ENCODE results near the gene CBL. TPM values are rescaled to one million over a fixed set of nuclear protein-coding genes. Genes with fewer than 3 reads are reported as not detected.

The CBL gene
- total and polyA plus RNA-seq, 12 donors: 2.7 to 15.6 (median 8.2) TPM

GRCh38 chr11:119314726-119315125 lies 108.6 kb downstream of the CBL start:
- Histone ChIP-seq H3K36me3 (peaks cover 0 to 56% (median 40%) of the 10 kb centered on the region in 9 donors), H3K27ac (peak overlapping the region in 9 of 10 donors; percentile 85 to 99 (median 92)), H3K9me3 (no peaks in the 10 kb centered on the region), H3K4me1 (peaks cover 11 to 73% (median 48%) of the 10 kb centered on the region in 9 donors), H3K4me3 (peak overlapping the region in 9 of 10 donors; percentile 53 to 94 (median 84)), H3K27me3 (peaks cover 0 to 52% (median 0%) of the 10 kb centered on the region in 7 donors)
- no peak for DNase-seq
- no peak for ATAC-seq
- no peak for TF ChIP-seq CTCF (IDR thresholded peaks at IDR 0.05)
- intact Hi-C loops (cut with DNase I): loop anchor here in 2 of 10 donors (5.0 to 10.0 kb wide), 2 partner anchors 107 to 220 kb away; partner anchors contain the start of gene CBL (in 1 of the 2)
- WGBS, 2 donors: 77 to 81% methylated on average over 18 of the region's 18 CpGs

- Histone ChIP-seq H3K4me1 (peaks cover 11 to 80% (median 51%) of the 10 kb centered on the region in 9 donors), H3K27ac (peak overlapping the region; percentile 82 to 99 (median 92)), H3K9me3 (no peaks in the 10 kb centered on the region), H3K27me3 (peaks cover 0 to 58% (median 0%) of the 10 kb centered on the region in 7 donors), H3K36me3 (peaks cover 0 to 50% (median 33%) of the 10 kb centered on the region in 9 donors), H3K4me3 (peak overlapping the region; percentile 53 to 94 (median 80))
- peak; percentile 32 to 53 for DNase-seq
- TF ChIP-seq CTCF (IDR thresholded peaks at IDR 0.05): peak in 2 of 9 donors; percentile 23 to 38
- peak; percentile 9 to 56 (median 30) for ATAC-seq
- intact Hi-C loops (cut with DNase I): loop anchor here in 2 of 10 donors (5.0 to 10.0 kb wide), 2 partner anchors 108 to 221 kb away; partner anchors contain the start of gene CBL (in 1 of the 2)
- WGBS, 2 donors: 16% methylated on average over 29 of the region's 29 CpGs
These were observed 109.2 kb downstream of the CBL start for GRCh38 chr11:119315131-119316015.

- Histone ChIP-seq H3K9me3 (no peaks in the 10 kb centered on the region), H3K27ac (peak overlapping the region; percentile 82 to 99 (median 92)), H3K4me1 (peaks cover 11 to 82% (median 55%) of the 10 kb centered on the region in 9 donors), H3K27me3 (peaks cover 0 to 66% (median 0%) of the 10 kb centered on the region in 7 donors), H3K36me3 (peaks cover 0 to 42% (median 26%) of the 10 kb centered on the region in 9 donors), H3K4me3 (peak overlapping the region; percentile 53 to 94 (median 80))
- DNase-seq: peak; percentile 65 to 72
- TF ChIP-seq CTCF (IDR thresholded peaks at IDR 0.05): no peak
- ATAC-seq: peak; percentile 3 to 52 (median 30)
- intact Hi-C loops (cut with DNase I): loop anchor here in 2 of 10 donors (5.0 to 10.0 kb wide), 2 partner anchors 109 to 221 kb away; partner anchors contain the start of gene CBL (in 1 of the 2)
- 1% methylated on average over 43 to 46 of the region's 46 CpGs for WGBS, 2 donors
These were observed 110.0 kb downstream of the CBL start for GRCh38 chr11:119316016-119316728.
